Eye (tissue), 1 donor: ENCODE measurements around the gene WIPF2.

Experiments used
- DNase-seq: peaks from one replicate; pipeline ENCODE4 v3.0.0-alpha.2; 2015

Gene WIPF2, protein sequence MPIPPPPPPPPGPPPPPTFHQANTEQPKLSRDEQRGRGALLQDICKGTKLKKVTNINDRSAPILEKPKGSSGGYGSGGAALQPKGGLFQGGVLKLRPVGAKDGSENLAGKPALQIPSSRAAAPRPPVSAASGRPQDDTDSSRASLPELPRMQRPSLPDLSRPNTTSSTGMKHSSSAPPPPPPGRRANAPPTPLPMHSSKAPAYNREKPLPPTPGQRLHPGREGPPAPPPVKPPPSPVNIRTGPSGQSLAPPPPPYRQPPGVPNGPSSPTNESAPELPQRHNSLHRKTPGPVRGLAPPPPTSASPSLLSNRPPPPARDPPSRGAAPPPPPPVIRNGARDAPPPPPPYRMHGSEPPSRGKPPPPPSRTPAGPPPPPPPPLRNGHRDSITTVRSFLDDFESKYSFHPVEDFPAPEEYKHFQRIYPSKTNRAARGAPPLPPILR

DNA sequence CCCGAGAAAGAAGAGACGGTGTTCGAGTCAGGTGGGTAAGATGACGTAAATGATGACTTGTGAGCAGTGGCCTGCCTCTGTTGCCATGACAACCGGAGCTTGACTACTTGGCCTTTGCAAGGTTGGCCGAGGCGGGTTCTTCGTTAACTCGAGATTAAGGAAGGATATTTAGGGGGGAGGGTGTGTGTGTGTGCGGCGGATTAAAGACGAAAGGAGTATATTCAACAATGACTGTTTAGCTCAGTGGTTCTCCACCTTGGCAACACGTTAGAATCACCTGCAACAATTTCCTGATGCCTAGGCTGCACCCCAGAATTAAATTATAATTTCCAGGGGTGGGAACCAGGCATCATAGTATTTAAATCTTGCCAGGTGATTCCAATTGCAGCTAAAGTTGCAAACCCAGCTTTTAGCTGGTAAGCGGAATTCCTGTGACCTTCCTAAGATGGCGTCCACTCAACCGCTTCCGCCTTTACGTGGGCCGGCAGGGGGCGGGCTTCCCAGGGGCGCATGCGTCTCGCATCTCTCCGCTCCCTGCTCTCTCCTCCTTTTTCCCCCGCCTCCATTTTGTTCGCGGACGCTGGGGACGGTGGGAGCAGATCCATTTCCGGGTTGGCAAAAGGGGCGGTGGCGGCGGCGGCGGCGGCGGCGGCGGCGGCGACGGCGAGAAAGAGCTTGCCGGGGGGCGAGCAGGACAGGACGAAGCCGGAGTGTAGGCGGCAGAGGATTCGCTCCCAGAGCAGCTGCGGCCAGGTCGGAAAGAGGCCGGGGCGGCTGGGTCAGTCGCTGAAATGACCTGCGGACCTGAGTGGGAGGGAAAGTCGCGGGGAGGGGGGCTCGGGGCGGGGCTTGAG is at the start of gene WIPF2:
Gene WIPF2, plus strand, starts transcription at position 565 of the 854 bp plus-strand sequence. CDS start 37,156 bp downstream, outside the sequence.
- peak; percentile 99 for DNase-seq

DNA sequence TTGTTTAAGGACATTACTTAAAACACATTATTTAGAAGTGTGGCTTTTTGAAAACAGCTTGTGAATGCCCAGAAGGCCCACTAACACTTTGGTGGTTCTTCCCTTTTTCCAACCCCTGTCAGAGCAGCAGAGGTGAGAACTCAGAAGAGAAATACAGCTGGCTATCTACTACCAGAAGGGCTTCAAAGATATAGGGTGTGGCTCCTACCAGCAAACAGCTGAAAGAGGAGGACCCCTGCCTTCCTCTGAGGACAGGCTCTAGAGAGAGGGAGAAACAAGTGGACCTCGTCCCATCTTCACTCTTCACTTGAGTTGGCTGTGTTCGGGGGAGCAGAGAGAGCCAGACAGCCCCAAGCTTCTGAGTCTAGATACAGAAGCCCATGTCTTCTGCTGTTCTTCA is 48.8 kb upstream of the WIPF2 start:
- DNase-seq = no peak

DNA sequence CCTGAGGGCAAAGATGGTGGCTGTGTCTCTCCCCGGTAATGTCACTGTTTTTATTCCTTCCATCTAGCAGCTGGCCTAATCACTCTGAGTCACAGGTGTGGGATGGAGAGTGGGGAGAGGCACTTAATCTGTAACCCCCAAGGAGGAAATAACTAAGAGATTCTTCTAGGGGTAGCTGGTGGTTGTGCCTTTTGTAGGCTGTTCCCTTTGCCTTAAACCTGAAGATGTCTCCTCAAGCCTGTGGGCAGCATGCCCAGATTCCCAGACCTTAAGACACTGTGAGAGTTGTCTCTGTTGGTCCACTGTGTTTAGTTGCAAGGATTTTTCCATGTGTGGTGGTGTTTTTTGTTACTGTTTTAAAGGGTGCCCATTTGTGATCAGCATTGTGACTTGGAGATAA is 47.4 kb upstream of the WIPF2 start:
- DNase-seq = no peak

DNA sequence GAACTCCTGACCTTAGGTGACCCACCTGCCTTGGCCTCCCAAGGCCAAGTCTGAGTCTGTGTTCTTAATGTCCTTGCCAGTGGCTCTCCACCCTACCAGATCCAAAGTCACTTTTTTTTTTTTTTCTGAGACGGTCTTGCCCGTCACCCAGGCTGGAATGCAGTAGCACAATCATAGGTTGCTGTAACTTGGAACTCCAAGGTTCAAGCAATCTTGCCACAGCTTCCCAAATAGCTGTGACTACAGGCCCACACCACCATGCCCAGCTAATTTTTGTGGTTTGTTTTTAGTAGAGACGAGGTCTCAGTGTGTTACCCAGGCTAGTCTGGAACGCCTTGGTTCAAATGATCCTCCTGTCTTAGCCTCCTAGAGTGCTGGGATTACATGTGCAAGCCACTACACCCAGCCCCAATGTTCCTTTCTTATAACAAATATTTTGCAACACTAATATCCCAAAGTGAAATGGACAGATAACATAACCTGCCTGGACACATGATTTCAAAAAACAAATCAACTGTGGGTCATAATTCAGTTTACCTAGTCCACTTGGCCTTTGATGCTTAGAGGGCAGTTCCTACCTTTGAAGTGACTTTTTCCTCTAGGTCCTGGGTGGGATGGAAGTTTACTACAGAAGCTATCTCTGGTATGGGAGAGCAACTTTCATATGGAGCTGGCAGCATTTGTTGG is 45.9 kb upstream of the WIPF2 start:
- no peak for DNase-seq

DNA sequence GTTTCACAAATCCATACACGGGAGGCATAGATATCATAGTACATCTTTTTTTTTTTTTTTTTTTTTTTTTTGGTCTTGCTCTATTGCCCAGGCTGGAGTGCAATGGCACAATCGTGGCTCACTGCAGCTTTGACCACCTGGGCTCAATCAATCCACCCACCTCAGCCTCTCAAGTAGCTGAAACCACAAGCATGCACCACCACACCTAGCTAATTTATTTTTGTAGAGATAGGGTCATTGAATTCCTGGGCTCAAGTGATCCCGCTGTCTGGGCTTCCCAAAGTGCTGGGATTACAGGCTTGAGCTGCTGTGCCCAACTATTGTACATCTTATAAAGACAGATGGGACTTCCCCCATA is 45.3 kb upstream of the WIPF2 start:
- DNase-seq = no peak

DNA sequence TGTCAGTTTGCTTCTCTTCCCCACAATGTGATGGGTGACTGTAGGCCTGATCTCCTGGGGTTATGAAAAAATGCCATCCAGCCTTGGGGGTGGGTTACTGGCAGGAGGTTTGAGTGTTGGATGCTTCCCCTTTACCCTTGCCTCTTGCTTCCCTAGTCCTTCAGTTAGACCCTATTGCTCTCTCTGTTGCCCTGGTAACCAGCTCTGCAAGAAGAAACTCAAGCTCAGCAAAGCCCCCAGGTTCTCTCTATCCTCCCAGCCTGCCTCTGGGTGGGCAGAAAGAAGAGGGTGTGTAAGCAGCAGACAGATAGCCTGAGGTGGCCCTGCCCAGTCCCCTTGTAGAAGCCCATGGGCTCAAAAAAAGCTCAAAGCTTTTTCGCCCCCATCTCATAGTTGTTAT is 44.6 kb upstream of the WIPF2 start:
- DNase-seq = no peak

DNA sequence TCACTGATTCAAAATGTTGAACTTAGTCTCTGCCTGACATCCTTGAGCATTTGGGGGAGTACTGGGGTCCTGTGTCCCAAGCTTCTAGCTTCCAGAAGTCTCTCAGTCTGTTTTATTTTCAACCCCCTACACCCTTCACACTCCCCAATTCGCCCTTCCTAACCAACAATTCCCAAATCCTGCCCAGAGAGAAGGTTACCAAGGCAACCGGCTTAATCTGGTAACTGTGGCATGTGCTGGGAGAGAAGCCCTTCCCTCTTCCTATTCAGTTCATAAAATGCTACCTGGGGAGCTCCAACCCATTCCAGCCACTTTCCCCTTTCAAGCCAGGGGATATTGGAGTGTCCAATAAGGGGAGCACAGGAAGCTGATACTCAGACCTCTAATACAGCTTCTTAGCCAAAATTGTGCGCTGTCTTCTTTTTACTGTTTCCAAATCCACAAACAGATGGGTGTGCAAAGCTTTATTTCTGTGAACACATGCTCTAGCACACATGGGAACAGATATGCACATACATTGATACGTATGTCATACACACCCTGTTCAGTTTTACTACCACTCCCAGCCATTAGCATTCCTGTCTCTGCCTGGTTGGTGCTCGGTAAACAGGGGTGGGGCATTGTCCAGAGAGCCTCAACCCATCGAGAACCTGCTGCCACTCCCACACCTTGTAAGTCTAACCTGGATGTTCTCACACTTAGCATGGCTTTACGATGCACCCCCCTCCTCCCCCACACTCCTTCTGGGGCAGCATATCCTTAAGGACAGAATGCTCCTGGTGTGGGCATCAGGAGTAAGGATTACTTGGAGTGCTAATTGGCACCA is 43.0 kb upstream of the WIPF2 start:
- DNase-seq = no peak

DNA sequence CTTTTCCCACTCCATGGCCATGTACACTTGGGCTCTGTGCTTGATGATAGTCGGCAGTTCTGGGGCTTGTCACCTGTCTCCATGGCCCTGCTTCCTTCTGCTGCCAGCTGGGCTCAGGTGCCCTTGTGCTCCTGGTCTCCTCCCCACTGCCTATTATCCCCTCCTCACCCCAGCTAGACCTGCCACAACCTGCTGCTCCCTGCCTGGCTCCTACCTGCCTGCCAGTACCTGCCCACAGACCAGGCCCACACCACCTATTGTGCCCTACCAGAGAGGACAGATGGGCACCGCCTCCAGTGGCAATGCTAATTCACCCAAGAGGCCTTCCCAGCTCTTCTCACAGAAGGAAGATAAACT is 42.4 kb upstream of the WIPF2 start:
- no peak for DNase-seq

DNA sequence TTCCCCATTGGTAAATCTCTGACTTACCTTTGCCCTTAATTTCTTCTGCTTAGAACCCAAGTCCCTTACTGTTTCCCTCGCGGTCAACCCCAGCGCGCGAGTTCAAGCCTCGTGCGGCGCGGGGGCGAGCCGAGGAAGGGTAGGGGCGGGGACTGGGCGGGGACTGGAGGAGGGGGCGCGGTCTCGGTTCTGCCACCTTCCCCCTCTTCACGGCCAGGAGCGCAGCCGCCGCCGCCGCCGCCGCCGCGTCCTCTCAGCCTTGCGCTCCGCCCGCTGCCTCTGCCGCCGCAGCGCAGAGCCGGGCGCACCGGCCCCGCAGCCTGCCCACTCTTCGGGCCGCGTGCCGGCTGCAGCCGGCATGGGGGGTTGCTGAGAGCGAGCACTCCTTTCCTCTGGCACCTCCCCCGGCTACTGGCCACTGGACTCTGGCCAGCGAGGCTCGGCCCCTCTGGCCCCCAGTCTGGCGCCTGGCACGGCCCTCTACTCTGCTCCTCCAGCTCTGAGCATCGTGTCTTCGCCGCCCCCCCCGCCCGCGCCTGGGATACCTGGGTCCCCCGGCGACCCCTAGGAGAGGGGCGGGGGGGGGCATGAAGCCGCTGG is 41.7 kb upstream of the WIPF2 start, which contains the start of gene RAPGEFL1:
Gene RAPGEFL1, plus strand, starts transcription at position 196 of the 600 bp plus-strand sequence. Its CDS starts 392 bp downstream, at position 588.
- peak; percentile 90 for DNase-seq

DNA sequence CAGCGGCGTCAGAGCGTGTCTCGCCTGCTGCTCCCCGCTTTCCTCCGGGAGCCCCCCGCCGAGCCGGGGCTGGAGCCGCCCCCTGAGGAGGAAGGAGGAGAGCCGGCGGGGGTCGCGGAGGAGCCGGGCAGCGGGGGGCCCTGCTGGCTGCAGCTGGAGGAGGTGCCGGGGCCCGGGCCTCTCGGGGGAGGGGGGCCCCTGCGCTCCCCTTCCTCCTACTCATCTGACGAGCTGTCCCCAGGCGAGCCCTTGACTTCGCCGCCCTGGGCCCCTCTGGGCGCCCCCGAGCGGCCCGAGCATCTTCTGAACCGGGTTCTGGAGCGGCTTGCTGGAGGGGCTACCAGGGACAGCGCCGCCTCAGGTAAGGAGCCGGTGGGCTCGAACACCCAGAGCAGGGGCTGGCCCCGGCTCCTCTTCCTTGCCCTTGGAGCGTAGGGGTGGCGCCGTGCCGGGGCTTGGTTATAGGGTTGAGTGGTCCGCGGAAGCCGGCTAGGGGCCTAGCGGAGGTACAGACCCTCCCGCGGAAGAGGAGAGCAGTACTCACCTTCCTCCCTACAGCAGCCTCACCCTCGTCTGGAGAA is 41.0 kb upstream of the WIPF2 start:
- DNase-seq = peak; percentile 59

DNA sequence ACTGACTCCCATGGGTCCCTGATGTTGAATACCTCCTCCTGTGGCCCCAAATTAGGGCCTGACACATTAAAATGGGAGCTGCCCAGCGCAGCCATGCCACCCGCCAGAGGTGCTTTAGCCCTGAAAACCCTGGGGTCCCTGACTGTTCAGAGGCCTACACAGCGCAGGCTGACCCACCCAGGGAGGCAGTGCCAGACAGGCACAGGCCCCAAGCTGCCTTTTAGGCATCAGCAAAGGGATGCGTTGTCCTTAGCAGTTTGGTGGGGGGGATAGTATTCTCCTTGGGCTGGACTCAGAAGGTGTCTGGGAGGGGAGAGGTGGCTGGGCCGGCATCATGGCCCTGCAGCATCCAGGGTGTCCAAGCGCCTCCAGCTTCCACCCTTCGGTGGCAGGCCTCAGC is 40.4 kb upstream of the WIPF2 start:
- DNase-seq = no peak

DNA sequence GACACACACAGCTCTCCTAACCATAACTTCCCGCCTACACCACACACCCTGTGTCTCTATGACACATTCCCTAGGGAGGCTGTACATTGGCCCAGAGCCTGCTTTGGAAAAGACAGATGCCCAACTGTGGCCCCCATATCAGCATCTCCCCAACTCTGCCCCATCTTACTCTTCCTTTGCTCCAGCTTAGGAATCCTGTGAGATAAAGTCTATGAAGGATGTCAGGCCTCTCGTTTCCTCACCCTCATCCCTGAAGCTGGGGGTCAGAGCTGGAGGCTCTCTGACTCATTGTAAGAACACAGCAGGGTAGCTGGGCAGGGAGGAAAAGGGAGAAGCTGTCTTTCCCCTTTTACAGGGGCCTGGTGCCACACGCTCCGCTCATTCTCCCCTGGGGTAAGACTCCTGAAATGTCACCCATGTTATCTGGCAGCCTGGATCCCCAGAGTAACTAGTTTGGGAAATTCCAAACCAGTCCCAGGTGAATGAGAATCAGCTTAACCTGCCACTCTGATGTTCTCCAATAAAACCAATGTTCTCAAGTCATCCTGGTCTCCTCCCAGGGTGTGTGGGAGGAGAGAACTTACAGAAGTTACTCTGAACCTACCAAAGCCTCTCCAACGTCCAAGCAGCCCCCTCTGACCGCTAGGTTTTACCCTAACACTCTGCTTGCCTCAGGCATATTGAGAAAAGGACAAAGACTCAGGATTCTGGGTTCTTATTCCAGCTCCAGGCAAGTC is 39.0 kb upstream of the WIPF2 start:
- DNase-seq = no peak

DNA sequence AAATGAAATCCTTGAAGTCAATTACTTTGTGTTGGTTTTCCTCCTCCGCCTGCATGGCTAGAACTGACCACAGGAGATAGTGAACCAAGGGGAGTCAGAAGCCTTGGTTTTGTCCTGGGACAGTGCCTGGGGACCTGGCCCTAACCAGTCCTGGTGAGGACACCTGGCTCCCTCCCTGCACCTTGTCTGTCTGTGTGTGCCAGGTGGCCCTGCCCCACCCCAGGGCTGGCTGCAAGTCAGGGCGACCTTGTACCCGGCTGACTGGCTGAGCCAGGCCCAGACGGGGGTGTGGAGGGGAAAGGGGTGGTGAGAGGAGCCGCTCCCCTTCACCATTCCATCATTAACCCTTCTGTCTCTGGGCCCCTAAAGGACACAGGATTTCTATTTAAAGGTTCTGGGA is 38.4 kb upstream of the WIPF2 start:
- no peak for DNase-seq

DNA sequence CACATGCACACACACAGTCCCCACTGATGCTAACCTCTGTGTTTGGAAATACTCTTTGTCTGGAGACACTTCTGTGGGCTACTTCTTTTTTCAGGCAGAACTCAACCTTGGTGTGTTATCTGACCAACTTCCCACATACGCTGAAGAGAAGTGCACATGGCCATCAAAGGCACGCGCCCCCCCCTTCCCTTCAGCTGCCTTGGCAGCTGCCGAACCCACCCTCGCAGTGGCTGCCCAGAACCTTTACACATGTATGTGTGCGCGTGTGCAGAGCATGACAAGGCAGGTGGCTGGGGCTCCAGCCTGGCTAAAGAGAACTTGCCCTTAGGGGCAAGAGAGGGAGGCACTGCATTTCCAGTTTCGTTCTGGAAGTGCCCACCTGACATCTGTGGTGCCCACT is 37.9 kb upstream of the WIPF2 start:
- DNase-seq = no peak

DNA sequence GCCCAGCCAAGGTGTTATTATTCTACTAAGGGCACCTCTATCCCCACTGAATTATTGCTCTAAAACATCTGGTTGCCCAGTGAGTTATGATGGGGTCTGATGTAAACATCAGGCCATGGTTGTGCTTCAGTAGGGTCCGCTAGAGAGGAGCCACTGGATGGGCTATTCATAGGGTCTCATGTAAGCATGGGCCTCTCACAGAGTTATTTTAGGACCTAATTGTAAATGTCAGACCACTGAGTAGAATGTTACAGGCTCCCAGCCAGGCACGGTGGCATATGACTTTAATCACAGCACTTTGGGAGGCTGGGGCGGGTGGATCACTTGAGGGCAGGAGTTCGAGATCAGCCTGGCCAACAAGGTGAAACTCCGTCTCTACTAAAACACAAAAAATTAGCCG is 36.5 kb upstream of the WIPF2 start:
- DNase-seq = no peak

DNA sequence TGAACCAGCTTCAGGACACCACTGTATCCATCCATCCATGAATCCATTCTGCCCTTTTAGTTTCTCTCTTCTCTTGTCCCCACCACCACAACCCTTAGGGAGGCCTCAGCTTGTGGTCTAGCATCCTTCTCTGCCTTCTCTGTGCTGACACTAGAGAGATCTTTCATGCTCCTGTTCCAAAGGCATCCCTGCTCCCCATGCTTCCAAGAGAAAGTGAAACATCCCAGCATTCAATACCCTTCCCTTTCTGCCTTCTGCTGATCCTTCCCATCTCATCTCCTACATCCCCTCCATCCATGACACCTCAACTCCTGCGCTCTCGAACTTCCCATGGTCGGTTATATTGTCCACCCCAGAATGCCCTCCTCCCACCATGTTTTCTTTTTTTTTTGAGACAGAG is 31.9 kb upstream of the WIPF2 start:
- no peak for DNase-seq

DNA sequence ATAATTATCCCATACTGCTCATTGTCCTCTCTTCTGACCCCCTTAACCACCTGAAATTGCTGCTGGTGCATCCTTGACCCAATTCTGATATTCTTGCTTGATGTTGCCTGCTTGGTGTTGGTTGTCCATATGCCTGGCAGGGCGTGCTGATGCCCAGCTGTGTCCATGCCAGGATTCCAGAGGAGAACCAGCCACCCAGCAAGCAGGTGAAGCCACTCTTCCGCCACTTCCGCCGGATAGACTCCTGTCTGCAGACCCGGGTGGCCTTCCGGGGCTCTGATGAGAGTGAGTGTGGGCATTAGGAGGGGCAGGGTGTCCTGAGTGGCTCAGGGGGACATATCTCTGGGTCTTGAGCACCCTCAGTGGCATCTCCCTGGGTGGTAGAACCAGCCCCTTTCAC is 30.4 kb upstream of the WIPF2 start:
- DNase-seq = no peak

DNA sequence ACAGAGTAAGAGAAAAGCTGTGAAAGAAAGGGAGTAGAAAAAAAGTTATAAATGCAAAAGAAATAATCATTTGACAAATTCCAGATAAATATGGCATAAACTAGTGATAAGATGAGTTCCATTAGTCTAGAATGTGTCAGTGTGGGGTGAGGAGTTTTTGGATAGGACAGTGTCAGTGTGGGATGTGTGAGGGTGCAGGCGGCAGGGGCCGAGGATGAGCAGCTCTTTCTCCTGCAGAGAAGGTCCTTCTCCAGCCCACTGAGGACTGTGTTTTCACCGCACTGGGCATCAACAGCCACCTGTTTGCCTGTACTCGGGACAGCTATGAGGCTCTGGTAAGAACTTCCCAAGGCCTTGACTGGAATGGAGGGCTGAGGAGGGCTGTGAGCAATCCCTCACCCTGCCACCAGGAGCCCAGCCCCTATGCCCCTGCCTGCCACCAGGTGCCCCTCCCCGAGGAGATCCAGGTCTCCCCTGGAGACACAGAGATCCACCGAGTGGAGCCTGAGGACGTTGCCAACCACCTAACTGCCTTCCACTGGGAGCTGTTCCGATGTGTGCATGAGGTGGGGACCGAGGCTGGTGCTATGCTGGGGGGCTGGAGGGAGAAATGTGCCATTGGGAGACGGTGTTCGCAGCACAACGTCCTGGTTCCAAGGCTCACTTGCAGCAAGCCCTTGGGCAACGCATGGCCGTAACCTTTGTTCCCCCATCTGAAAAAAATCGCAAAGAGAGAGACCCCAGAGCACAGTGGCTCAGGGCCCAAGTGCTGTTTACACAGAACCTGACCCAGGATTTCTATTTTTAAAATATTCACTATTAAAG is 28.7 kb upstream of the WIPF2 start:
- DNase-seq = no peak

DNA sequence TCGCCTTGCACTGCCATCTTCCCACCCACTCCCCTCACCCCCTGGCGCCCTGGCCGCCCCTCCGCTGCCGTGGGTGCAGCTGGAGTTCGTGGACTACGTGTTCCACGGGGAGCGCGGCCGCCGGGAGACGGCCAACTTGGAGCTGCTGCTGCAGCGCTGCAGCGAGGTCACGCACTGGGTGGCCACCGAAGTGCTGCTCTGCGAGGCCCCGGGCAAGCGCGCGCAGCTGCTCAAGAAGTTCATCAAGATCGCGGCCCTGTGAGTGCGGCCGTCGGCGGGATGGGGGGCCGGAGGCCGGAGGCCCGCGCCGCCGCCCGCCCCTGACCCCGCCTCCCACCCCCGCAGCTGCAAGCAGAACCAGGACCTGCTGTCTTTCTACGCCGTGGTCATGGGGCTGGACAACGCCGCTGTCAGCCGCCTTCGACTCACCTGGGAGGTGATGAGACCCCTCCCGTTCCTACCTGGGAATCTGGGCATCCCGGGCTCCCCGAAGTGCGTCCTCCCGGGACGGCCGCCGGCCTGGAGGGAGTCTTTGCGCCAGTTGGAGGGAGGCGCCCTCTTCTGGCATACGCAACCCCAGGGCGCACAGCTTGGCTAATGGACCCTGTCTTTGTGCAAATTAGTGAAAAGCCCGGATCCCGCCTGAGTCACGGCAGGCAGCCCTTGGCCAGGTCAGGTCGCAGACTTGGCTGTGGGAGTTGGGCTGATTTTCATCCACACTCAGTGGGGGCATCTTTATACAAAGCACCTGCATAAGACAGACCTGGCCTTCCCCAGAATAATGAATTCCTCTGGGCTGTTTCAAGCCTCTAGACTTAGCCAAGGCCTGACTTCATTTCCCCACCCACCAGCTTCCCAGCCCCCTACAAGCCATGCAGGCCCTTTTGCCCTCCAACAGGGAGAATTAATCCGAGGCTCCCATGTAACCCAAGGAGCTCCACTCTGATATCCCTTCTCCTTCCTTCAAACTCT is 27.6 kb upstream of the WIPF2 start:
- DNase-seq = peak; percentile 85
